Esophagus muscularis mucosa (tissue), 4 donors: ENCODE results near the gene PDSS2. TPM values are rescaled to one million over a fixed set of nuclear protein-coding genes. Genes with fewer than 3 reads are reported as not detected.

Experiments used
- DNase-seq: peaks from one replicate; pipeline ENCODE4 v3.0.0-alpha.2; 2017; ENCODE audit errors: extremely low spot score
- H3K27ac ChIP-seq, 4 donors: fragments of 200-600 bp; sonication (generic); replicated peaks in 1 of 4; 1 replicate in 3 of 4; 2 replicates in 1 of 4; pipeline ENCODE4 v1.5.1; 2016 to 2019; ENCODE audit warnings: mild to moderate bottlenecking in 1 of 4
- H3K27me3 ChIP-seq, 4 donors: fragments of 200-600 bp; sonication (generic); one replicate each; pipeline versions ENCODE4 v1.5.1 to v1.6.0; 2016 to 2019
- H3K36me3 ChIP-seq, 4 donors: fragments of 200-600 bp; sonication (generic); one replicate each; pipeline ENCODE4 v1.5.1; 2016 to 2019
- H3K4me1 ChIP-seq, 4 donors: fragments of 200-600 bp; sonication (generic); one replicate each; pipeline ENCODE4 v1.5.1; 2016 to 2019
- H3K4me3 ChIP-seq, 4 donors: fragments of 200-600 bp; sonication (generic); 1 replicate in 2 of 4; 2 replicates in 2 of 4; pipeline ENCODE4 v1.5.1; 2016 to 2019; ENCODE audit warnings: mild to moderate bottlenecking in 4 of 4, moderate library complexity in 1 of 4
- H3K9me3 ChIP-seq, 4 donors: fragments of 200-600 bp; sonication (generic); 1 replicate in 3 of 4; 2 replicates in 1 of 4; pipeline ENCODE4 v1.5.1; 2016 to 2019
- CTCF ChIP-seq, 3 experiments: fragments of 200-600 bp in 2 of 3; fragments of 450-650 bp in 1 of 3; sonication (generic) in 2 of 3; IDR thresholded peaks; one replicate each; pipeline ENCODE4 v1.5.1; 2017 to 2019; ENCODE audit warnings: antibody characterized with exemption in 3 of 3, mild to moderate bottlenecking in 2 of 3, moderate library complexity in 1 of 3
- EP300 ChIP-seq: sonication (generic); formaldehyde crosslinking; IDR thresholded peaks from one replicate; pipeline ENCODE4 v1.6.1; 2017; ENCODE audit warnings: antibody characterized with exemption
- POLR2A ChIP-seq: fragments of 450-650 bp; IDR thresholded peaks from one replicate; pipeline ENCODE4 v1.6.1; 2017; ENCODE audit warnings: antibody characterized with exemption, moderate library complexity, mild to moderate bottlenecking, low read depth
- POLR2AphosphoS5 ChIP-seq, 2 donors: sonication (generic); formaldehyde crosslinking; IDR thresholded peaks; one replicate each; pipeline ENCODE4 v1.6.1; 2017; ENCODE audit warnings: antibody characterized with exemption in 2 of 2
- WGBS: methylation state at CpG from one replicate; pipeline ENCODE4 v1.1.5; 2018; 5-methylcytosine and 5-hydroxymethylcytosine counted together
- intact Hi-C: fragments of 100-400 bp; cut with DNase I; formaldehyde crosslinking; loops from one replicate; pipeline ENCODE4 v1.15.1; 2023
- total RNA-seq, 4 donors: library from RNA; depleted of rRNA; stranded (reverse); fragments of >200 nt; gene quantifications; one replicate each; pipeline versions ENCODE4 v1.1.0 to v1.2.1, GENCODE V29; 2016

PDSS2 gene
- total RNA-seq, 4 donors from 2014 or later, result 6.6 to 10.8 (median 8.7) TPM

DNA sequence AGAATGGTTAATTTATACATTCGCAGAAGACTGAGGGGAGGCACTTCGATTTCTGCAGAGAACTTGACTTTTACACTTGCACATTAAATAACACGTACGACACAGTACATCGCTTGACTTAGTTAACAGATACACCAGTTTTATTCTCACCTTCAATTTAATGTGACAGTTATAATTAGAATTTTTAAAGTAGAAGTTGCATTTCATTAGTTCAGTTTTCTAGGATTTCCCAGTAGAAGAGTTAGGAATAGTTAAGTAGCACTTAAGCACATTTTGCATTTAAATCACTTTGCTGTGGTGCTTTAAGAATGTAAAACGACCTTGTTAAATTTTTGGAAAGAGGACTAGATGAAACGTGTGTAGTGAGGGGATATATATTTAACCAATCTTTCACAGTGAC, 342.4 kb downstream of the PDSS2 start:
- H3K4me3 ChIP-seq, result no peak overlapping the region
- 41% methylated on average over 7 of the region's 7 CpGs for WGBS
- H3K27me3 ChIP-seq, result peaks cover 0 to 28% (median 0%) of the 10 kb centered on the region in 4 donors
- H3K36me3 ChIP-seq, result no peaks in the 10 kb centered on the region
- no peak overlapping the region for H3K27ac ChIP-seq
- H3K4me1 ChIP-seq, result peaks cover 15 to 25% (median 23%) of the 10 kb centered on the region in 4 donors
- no peaks in the 10 kb centered on the region for H3K9me3 ChIP-seq
- DNase-seq, result no peak
- intact Hi-C loops, result no loop called here
- TF ChIP-seq POLR2A, result no peak
- TF ChIP-seq EP300, result no peak
- no peak for TF ChIP-seq POLR2AphosphoS5 (IDR thresholded peaks at IDR 0.05)
- TF ChIP-seq CTCF (IDR thresholded peaks at IDR 0.05), result no peak

DNA sequence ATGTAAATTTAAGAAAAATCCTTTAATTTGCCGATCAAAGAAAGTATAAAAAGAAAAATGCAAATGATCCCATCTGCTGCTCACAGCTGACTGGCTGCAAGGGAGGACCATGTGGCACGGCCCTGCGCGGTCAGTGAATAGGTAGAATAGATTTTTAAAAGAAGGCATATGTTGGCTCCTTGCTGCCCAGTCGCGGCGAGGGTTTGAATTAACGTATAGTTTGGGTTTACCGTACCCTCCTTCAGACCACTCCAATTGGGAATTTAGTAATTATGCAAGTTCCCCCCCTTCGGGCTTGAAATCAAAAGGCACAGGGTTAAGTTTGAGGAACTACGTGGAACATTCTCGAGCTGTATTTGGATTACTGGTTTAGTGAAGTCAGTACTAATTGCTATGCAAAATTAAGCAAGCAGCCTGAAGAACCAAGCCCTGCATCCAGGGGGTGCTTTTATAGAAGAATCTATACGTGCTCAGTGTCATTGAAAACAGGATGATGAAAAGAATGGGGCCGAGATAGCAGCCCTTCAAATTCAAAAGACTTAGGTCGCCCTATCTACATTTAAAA, 343.0 kb downstream of the PDSS2 start:
- WGBS, result 7% methylated on average over 15 of the region's 15 CpGs
- Histone ChIP-seq H3K9me3 (no peaks in the 10 kb centered on the region), H3K4me3 (peak overlapping the region; percentile 64 to 90 (median 72)), H3K27ac (no peak overlapping the region), H3K36me3 (no peaks in the 10 kb centered on the region), H3K27me3 (peaks cover 0 to 28% (median 0%) of the 10 kb centered on the region in 4 donors), H3K4me1 (peaks cover 15 to 25% (median 23%) of the 10 kb centered on the region in 4 donors)
- TF ChIP-seq POLR2AphosphoS5 (IDR thresholded peaks at IDR 0.05), result no peak
- no peak for TF ChIP-seq EP300
- TF ChIP-seq CTCF (IDR thresholded peaks at IDR 0.05), result no peak
- no peak for TF ChIP-seq POLR2A
- intact Hi-C loops, result no loop called here
- DNase-seq, result no peak

DNA sequence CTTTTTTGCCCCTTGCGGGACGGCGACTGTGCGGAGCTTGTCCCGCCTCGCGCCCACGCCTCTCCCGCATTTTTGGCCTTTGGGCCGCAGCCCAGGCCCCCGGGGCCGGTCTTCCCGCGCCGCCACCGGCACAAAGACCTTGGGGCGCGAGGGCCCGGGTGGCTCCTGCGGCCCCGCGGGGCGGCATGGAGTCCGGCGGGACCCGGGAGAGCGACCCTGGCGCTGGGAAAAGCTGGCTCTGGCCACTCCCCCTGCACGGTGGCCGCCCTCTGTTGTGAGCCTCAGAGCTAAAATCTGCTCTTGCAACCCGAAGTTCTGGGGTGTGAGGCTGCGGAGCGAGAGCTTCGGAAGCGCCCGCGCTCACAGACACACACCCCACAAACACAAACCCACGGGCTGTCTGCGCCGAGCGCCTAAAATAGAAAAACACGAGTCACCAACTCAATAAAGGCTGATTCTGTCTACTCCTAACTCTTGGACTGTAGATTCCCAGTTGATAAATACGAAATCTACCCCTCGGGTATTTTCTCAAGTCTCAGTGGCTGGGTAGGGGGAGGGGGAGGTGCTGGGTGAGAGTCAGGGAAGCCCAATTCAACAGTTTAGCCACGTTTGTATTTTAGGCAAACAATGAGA, 343.6 kb downstream of the PDSS2 start:
- H3K36me3 ChIP-seq, result no peaks in the 10 kb centered on the region
- WGBS, result 0% methylated on average over 24 of the region's 45 CpGs
- peaks cover 0 to 28% (median 0%) of the 10 kb centered on the region in 4 donors for H3K27me3 ChIP-seq
- TF ChIP-seq POLR2AphosphoS5 (IDR thresholded peaks at IDR 0.05), result no peak
- peak overlapping the region in 3 of 4 donors; percentile 13 to 48 (median 22) for H3K27ac ChIP-seq
- H3K9me3 ChIP-seq, result no peaks in the 10 kb centered on the region
- H3K4me1 ChIP-seq, result peaks cover 15 to 25% (median 23%) of the 10 kb centered on the region in 4 donors
- no peak for DNase-seq
- intact Hi-C loops, result loop anchor here (2.0 kb wide), 1 partner anchor 87 kb away; the partner anchor contains the start of gene MTRES1
- peak overlapping the region; percentile 64 to 90 (median 72) for H3K4me3 ChIP-seq

GRCh38 chr6:107114926-107115694, 344.3 kb downstream of the PDSS2 start, which contains the start of gene BEND3:
Gene BEND3 (minus strand): TSS chr6:107115515. CDS start chr6:107099285, 16,230 bp downstream.
- Histone ChIP-seq H3K4me1 (peaks cover 15 to 25% (median 23%) of the 10 kb centered on the region in 4 donors), H3K36me3 (no peaks in the 10 kb centered on the region), H3K27me3 (peaks cover 0 to 28% (median 0%) of the 10 kb centered on the region in 4 donors), H3K9me3 (no peaks in the 10 kb centered on the region), H3K27ac (peak within 1 kb of the TSS; percentile 61 to 79 (median 72)), H3K4me3 (peak within 1 kb of the TSS; percentile 64 to 90 (median 72))
- DNase-seq, result no peak
- WGBS, result 0% methylated on average over 9 of the region's 109 CpGs
- TF ChIP-seq CTCF (IDR thresholded peaks at IDR 0.05) (no peak), POLR2AphosphoS5 (IDR thresholded peaks at IDR 0.05) (no peak), POLR2A (no peak), EP300 (no peak)
- intact Hi-C loops, result loop anchor here (2.0 kb wide), 1 partner anchor 86 kb away; the partner anchor contains the start of gene MTRES1
